ENCODE data around the gene NFYA. TPM values are rescaled to one million over a fixed set of nuclear protein-coding genes. Genes with fewer than 3 reads are reported as not detected.

Gene NFYA
- total and polyA plus RNA-seq, 2 of the 13 experiments (the other 11 are each of a cell fraction or from before 2014, with no cell fraction given): 16.0 to 22.9 TPM

GRCh38 chr6:41073203-41073967 is 611 bp downstream of the NFYA start (continued):
- TF ChIP-seq SCMH1 (CRISPR knock-in tag; IDR thresholded peaks at IDR 0.05; ENCODE audit: borderline replicate concordance): no peak
- no peak for TF ChIP-seq THAP9 (CRISPR knock-in tag; IDR thresholded peaks at IDR 0.05; ENCODE audit: borderline replicate concordance)
- TF ChIP-seq, protein P1, sequence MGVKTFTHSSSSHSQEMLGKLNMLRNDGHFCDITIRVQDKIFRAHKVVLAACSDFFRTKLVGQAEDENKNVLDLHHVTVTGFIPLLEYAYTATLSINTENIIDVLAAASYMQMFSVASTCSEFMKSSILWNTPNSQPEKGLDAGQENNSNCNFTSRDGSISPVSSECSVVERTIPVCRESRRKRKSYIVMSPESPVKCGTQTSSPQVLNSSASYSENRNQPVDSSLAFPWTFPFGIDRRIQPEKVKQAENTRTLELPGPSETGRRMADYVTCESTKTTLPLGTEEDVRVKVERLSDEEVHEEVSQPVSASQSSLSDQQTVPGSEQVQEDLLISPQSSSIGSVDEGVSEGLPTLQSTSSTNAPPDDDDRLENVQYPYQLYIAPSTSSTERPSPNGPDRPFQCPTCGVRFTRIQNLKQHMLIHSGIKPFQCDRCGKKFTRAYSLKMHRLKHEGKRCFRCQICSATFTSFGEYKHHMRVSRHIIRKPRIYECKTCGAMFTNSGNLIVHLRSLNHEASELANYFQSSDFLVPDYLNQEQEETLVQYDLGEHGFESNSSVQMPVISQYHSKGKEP (CRISPR knock-in tag; IDR thresholded peaks at IDR 0.05): no peak
- no peak for TF ChIP-seq ZBTB38 (CRISPR knock-in tag; IDR thresholded peaks at IDR 0.05)
- TF ChIP-seq, protein P2, sequence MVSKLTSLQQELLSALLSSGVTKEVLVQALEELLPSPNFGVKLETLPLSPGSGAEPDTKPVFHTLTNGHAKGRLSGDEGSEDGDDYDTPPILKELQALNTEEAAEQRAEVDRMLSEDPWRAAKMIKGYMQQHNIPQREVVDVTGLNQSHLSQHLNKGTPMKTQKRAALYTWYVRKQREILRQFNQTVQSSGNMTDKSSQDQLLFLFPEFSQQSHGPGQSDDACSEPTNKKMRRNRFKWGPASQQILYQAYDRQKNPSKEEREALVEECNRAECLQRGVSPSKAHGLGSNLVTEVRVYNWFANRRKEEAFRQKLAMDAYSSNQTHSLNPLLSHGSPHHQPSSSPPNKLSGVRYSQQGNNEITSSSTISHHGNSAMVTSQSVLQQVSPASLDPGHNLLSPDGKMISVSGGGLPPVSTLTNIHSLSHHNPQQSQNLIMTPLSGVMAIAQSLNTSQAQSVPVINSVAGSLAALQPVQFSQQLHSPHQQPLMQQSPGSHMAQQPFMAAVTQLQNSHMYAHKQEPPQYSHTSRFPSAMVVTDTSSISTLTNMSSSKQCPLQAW (CRISPR knock-in tag; IDR thresholded peaks at IDR 0.05): peak; percentile 59; the same call in 1 of the 2 replicates
- 0 out of 2 replicates have a peak, but pooled peaks have one; percentile 70 for TF ChIP-seq MLLT10 (CRISPR knock-in tag; IDR thresholded peaks at IDR 0.05)
- no peak for TF ChIP-seq SOX13 (IDR thresholded peaks at IDR 0.05)
- peak in 1 of 2 experiments; percentile 32; a peak in 1 of 4 replicates for TF ChIP-seq SOX13 (CRISPR knock-in tag; conservative IDR thresholded peaks at IDR 0.05 in 1 of 2, IDR thresholded peaks at IDR 0.05 in 1 of 2)
- 0 out of 2 replicates have a peak, but pooled peaks have one; percentile 74 for TF ChIP-seq MYNN (CRISPR knock-in tag; IDR thresholded peaks at IDR 0.05; ENCODE audit: low read depth)
- TF ChIP-seq ZNF597 (CRISPR knock-in tag; IDR thresholded peaks at IDR 0.05): peak; percentile 65; the same call in 1 of the 2 replicates
- TF ChIP-seq HOXA5 (CRISPR knock-in tag; IDR thresholded peaks at IDR 0.05): peak; percentile 72; the same call in 1 of the 2 replicates
- TF ChIP-seq FIP1L1 (IDR thresholded peaks at IDR 0.05; ENCODE audit: borderline replicate concordance, insufficient read depth, low read depth, low read length): 0 out of 2 replicates have a peak, but pooled peaks have one; percentile 77
- no peak for TF ChIP-seq TRIM24 (CRISPR knock-in tag; IDR thresholded peaks at IDR 0.05)
- TF ChIP-seq ZKSCAN5 (CRISPR knock-in tag; IDR thresholded peaks at IDR 0.05): no peak
- TF ChIP-seq SUZ12 (IDR thresholded peaks at IDR 0.05; ENCODE audit: low read depth, low read length): no peak
- peak; percentile 59; the same call in 1 of the 2 replicates for TF ChIP-seq E2F1 (CRISPR knock-in tag; IDR thresholded peaks at IDR 0.05)
